ENCODE data around the gene ANKRD16. TPM values are rescaled to one million over a fixed set of nuclear protein-coding genes. Genes with fewer than 3 reads are reported as not detected.

ANKRD16 gene
- total and polyA plus RNA-seq, 2 donors (not counting 1 experiment from before 2014, with no cell fraction given), result 10.9 to 12.6 TPM

DNA sequence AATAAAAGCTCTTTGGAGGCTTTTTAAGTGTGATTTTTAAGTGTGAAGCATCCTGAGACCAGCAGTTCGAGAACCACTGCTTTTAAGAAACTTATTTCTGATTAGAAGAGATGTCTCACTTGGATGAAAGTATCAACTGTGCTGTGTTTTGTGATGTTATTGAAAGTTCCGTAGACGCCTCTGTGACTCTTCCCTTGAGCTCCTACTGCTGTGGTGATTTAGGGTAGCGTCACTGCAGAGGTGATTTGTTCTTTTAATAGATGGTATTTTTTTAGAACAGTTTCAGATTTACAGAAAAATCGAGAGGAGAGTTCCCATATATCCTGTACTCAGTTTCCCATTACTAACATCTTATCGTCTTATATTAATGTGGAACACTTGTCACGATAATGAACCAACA is 29.9 kb upstream of the ANKRD16 start:
- Histone ChIP-seq H3K27ac (ENCODE audit: low read length in 2 of 2) (no peak overlapping the region), H3K9ac (ENCODE audit: low read length) (no peak overlapping the region), H2AFZ (ENCODE audit: insufficient read depth, low read depth, low read length, poor library complexity, severe bottlenecking) (no peak overlapping the region), H4K20me1 (ENCODE audit: control insufficient read depth, insufficient read depth, low read length, poor library complexity, severe bottlenecking) (peaks cover 4% of the 10 kb centered on the region), H3K27me3 (replicated peaks in 1 of 4; ENCODE audit: control extremely low read depth in 1 of 4, control insufficient read depth in 3 of 4, insufficient read depth in 4 of 4, low read length in 3 of 4) (no peaks in the 10 kb centered on the region), H3K4me1 (ENCODE audit: control insufficient read depth in 2 of 2, insufficient read depth in 2 of 2, low read length in 2 of 2) (no peaks in the 10 kb centered on the region), H3K79me2 (ENCODE audit: control insufficient read depth, insufficient read depth, low read length) (no peaks in the 10 kb centered on the region), H3K4me2 (replicated peaks; ENCODE audit: low read depth, low read length, poor library complexity, severe bottlenecking) (no peak overlapping the region), H3K36me3 (replicated peaks in 1 of 2; ENCODE audit: control extremely low read depth in 1 of 2, control insufficient read depth in 1 of 2, extremely low read depth in 1 of 2, insufficient read depth in 2 of 2, low read length in 1 of 2) (peaks cover 10 to 93% of the 10 kb centered on the region in 2 experiments), H3K9me3 (ENCODE audit: control extremely low read depth in 1 of 3, control insufficient read depth in 2 of 3, insufficient read depth in 1 of 3, low read length in 2 of 3) (no peaks in the 10 kb centered on the region), H3K4me3 (ENCODE audit: control extremely low read depth in 1 of 5, extremely low read depth in 1 of 5, insufficient read depth in 1 of 5, low read depth in 2 of 5, low read length in 4 of 5) (no peak overlapping the region)
- TF ChIP-seq, protein P1, sequence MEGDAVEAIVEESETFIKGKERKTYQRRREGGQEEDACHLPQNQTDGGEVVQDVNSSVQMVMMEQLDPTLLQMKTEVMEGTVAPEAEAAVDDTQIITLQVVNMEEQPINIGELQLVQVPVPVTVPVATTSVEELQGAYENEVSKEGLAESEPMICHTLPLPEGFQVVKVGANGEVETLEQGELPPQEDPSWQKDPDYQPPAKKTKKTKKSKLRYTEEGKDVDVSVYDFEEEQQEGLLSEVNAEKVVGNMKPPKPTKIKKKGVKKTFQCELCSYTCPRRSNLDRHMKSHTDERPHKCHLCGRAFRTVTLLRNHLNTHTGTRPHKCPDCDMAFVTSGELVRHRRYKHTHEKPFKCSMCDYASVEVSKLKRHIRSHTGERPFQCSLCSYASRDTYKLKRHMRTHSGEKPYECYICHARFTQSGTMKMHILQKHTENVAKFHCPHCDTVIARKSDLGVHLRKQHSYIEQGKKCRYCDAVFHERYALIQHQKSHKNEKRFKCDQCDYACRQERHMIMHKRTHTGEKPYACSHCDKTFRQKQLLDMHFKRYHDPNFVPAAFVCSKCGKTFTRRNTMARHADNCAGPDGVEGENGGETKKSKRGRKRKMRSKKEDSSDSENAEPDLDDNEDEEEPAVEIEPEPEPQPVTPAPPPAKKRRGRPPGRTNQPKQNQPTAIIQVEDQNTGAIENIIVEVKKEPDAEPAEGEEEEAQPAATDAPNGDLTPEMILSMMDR (IDR thresholded peaks at IDR 0.05), result no peak
- no peak for TF ChIP-seq EZH2 (IDR thresholded peaks at IDR 0.05; ENCODE audit: borderline replicate concordance, insufficient read depth, low read depth, low read length, poor library complexity, severe bottlenecking)
- no peak for DNase-seq
- Mint-ChIP-seq H3K9me3 (ENCODE audit: insufficient read depth) (no peaks in the 10 kb centered on the region), H3K4me3 (no peak overlapping the region), H3K27me3 (no peaks in the 10 kb centered on the region), H3K27ac (no peak overlapping the region), H3K4me1 (no peaks in the 10 kb centered on the region)
- ChIA-PET CTCF (no interaction called here), POLR2A (no interaction called here)
- WGBS (ENCODE audit: insufficient coverage), result 100% methylated on average over 1 of the region's 7 CpGs
- ATAC-seq (ENCODE audit: low read depth), result no peak
- intact Hi-C loops (cut with micrococcal nuclease), result no loop called here

DNA sequence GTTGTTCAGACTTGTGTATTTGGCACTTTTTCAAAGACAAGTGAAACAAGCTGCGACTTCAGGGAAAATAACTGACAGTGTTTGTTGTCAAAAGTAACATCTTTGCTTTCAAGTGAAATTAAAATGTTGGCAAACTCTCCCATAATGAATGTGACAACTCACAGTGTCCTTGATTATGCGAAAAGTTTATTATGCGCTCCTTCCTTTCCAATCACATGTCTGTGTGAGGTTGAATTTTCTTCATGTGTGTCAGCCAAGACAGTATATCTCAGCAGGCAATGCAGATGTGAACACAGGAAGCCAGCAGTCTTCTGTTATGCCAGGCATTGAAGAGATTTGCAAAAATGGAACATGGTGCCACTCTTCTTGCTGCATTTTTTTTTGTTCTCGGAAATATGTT is 29.1 kb upstream of the ANKRD16 start:
- no peaks in the 10 kb centered on the region for H3K9me3 Mint-ChIP-seq (ENCODE audit: insufficient read depth)
- Histone ChIP-seq H3K79me2 (ENCODE audit: control insufficient read depth, insufficient read depth, low read length) (no peaks in the 10 kb centered on the region), H3K4me2 (replicated peaks; ENCODE audit: low read depth, low read length, poor library complexity, severe bottlenecking) (no peak overlapping the region), H3K27ac (ENCODE audit: low read length in 2 of 2) (no peak overlapping the region), H3K4me1 (ENCODE audit: control insufficient read depth in 2 of 2, insufficient read depth in 2 of 2, low read length in 2 of 2) (no peaks in the 10 kb centered on the region), H3K9me3 (ENCODE audit: control extremely low read depth in 1 of 3, control insufficient read depth in 2 of 3, insufficient read depth in 1 of 3, low read length in 2 of 3) (no peaks in the 10 kb centered on the region), H3K27me3 (replicated peaks in 1 of 4; ENCODE audit: control extremely low read depth in 1 of 4, control insufficient read depth in 3 of 4, insufficient read depth in 4 of 4, low read length in 3 of 4) (no peaks in the 10 kb centered on the region), H2AFZ (ENCODE audit: insufficient read depth, low read depth, low read length, poor library complexity, severe bottlenecking) (no peak overlapping the region), H3K9ac (ENCODE audit: low read length) (no peak overlapping the region), H4K20me1 (ENCODE audit: control insufficient read depth, insufficient read depth, low read length, poor library complexity, severe bottlenecking) (peaks cover 4% of the 10 kb centered on the region), H3K4me3 (ENCODE audit: control extremely low read depth in 1 of 5, extremely low read depth in 1 of 5, insufficient read depth in 1 of 5, low read depth in 2 of 5, low read length in 4 of 5) (no peak overlapping the region), H3K36me3 (replicated peaks in 1 of 2; ENCODE audit: control extremely low read depth in 1 of 2, control insufficient read depth in 1 of 2, extremely low read depth in 1 of 2, insufficient read depth in 2 of 2, low read length in 1 of 2) (peaks cover 16 to 93% of the 10 kb centered on the region in 2 experiments)
- ChIA-PET POLR2A (no interaction called here), CTCF (no interaction called here)
- no peak overlapping the region for H3K27ac Mint-ChIP-seq
- no peak overlapping the region for H3K4me3 Mint-ChIP-seq
- no peaks in the 10 kb centered on the region for H3K27me3 Mint-ChIP-seq
- intact Hi-C loops (cut with micrococcal nuclease), result no loop called here
- H3K4me1 Mint-ChIP-seq, result no peaks in the 10 kb centered on the region
- ATAC-seq (ENCODE audit: low read depth) (no peak), DNase-seq (no peak)
- TF ChIP-seq, protein P1 (IDR thresholded peaks at IDR 0.05), result no peak
- no peak for TF ChIP-seq EZH2 (IDR thresholded peaks at IDR 0.05; ENCODE audit: borderline replicate concordance, insufficient read depth, low read depth, low read length, poor library complexity, severe bottlenecking)
- WGBS (ENCODE audit: insufficient coverage), result 100% methylated on average over 1 of the region's 4 CpGs

All from B cell (primary cell).